K562 (cell line): ENCODE data around the gene IPPK. TPM values are rescaled to one million over a fixed set of nuclear protein-coding genes. Genes with fewer than 3 reads are reported as not detected.

Experiments
- ATAC-seq: fragments of 200-7000 bp; cut with Tn5 transposase; 3 replicates; pipeline ENCODE4 v1.9.1; 2020; ENCODE audit warnings: moderate library complexity
- BruUV-seq: library from RNA; stranded (reverse); fragments of 400-500 nt; replicated peaks from 2 replicates; lab custom pipeline; 2021; lab: Mats Ljungman, UMichigan
- CTCF ChIA-PET: fragments of 300-600 bp; formaldehyde crosslinking; extraction: SDS; loops from one replicate; lab custom pipeline; 2021; ENCODE audit warnings: low intra/inter-chr PET ratio; lab: Yijun Ruan, JAX
- POLR2A ChIA-PET: fragments of 300-600, 350-650 bp; sonication (Branson Sonifier 250); formaldehyde crosslinking; extraction: SDS; loops from one replicate; lab custom pipeline; 2021; ENCODE audit warnings: antibody characterized with exemption, inconsistent platforms; lab: Yijun Ruan, JAX
- DNase-seq, 4 experiments: peaks; one replicate each; pipeline versions ENCODE4 v3.0.0 to v3.0.0-alpha.2; 2011 to 2018; ENCODE audit warnings: low spot score in 3 of 4, mixed read lengths in 3 of 4; ENCODE audit errors: extremely low read depth in 1 of 4
- FAIRE-seq: peaks from 2 replicates; lab custom pipeline; 2011; peaks lifted over from hg19 to GRCh38; lab: Jason Lieb, UNC
- H2AFZ ChIP-seq: 2 replicates; pipeline ENCODE4 v1.6.0; 2011; ENCODE audit warnings: low read depth, low read length, control low read depth, inconsistent platforms
- H3K27ac ChIP-seq: fragments of 200-600 bp; 3 replicates; pipeline ENCODE4 v1.8.0; 2011; ENCODE audit warnings: low read depth, mild to moderate bottlenecking, control low read depth, inconsistent platforms, low read length, moderate library complexity, mixed read lengths; ENCODE audit errors: extremely low read depth
- H3K27me3 ChIP-seq, 2 experiments: fragments of 300-600 bp in 1 of 2; 2 replicates in 1 of 2; 3 replicates in 1 of 2; pipeline versions ENCODE4 v1.6.0 to v1.8.0; 2011; ENCODE audit warnings: inconsistent platforms in 2 of 2, low read length in 2 of 2, mild to moderate bottlenecking in 1 of 2, mixed read lengths in 1 of 2, moderate library complexity in 1 of 2; ENCODE audit not compliant: control insufficient read depth in 2 of 2, insufficient read depth in 2 of 2
- H3K36me3 ChIP-seq: fragments of 300-600 bp; 3 replicates; pipeline ENCODE4 v1.8.0; 2011; ENCODE audit warnings: mild to moderate bottlenecking, low read length, inconsistent platforms; ENCODE audit not compliant: control insufficient read depth, insufficient read depth
- H3K4me1 ChIP-seq, 2 experiments: fragments of 200-600 bp in 1 of 2; replicated peaks in 1 of 2; 2 replicates in 1 of 2; 3 replicates in 1 of 2; pipeline versions ENCODE4 v1.5.1 to v1.8.0; 2011; ENCODE audit warnings: inconsistent platforms in 2 of 2, low read length in 2 of 2, mild to moderate bottlenecking in 1 of 2, mixed read lengths in 1 of 2, moderate library complexity in 1 of 2; ENCODE audit not compliant: control insufficient read depth in 2 of 2, insufficient read depth in 2 of 2
- H3K4me2 ChIP-seq: 2 replicates; pipeline ENCODE4 v1.6.1; 2011; ENCODE audit warnings: low read length, control low read depth, inconsistent platforms, mixed read lengths; ENCODE audit not compliant: insufficient read depth
- H3K4me3 ChIP-seq: fragments of 200-600 bp; sonication (generic), shearing (Covaris generic); 2 replicates; pipeline ENCODE4 v1.5.1; 2016; ENCODE audit warnings: control low read depth, inconsistent platforms
- H3K79me2 ChIP-seq: fragments of 200-600 bp; 3 replicates; pipeline ENCODE4 v1.8.0; 2011; ENCODE audit warnings: low read length, inconsistent platforms; ENCODE audit not compliant: control insufficient read depth, insufficient read depth
- H3K9ac ChIP-seq, 2 experiments: 2 replicates each; pipeline versions ENCODE4 v1.6.0 to v1.6.1; 2011; ENCODE audit warnings: low read depth in 2 of 2, low read length in 2 of 2, control low read depth in 1 of 2, inconsistent platforms in 1 of 2, mild to moderate bottlenecking in 1 of 2, mixed read lengths in 1 of 2; ENCODE audit not compliant: insufficient read depth in 1 of 2
- H3K9me1 ChIP-seq: one replicate; pipeline ENCODE4 v1.6.0; 2011; ENCODE audit warnings: inconsistent platforms, mild to moderate bottlenecking, low read length, moderate library complexity; ENCODE audit not compliant: control insufficient read depth, insufficient read depth
- H3K9me3 ChIP-seq: replicated peaks from 2 replicates; pipeline ENCODE4 v1.5.1; 2011; ENCODE audit warnings: low read depth, low read length, inconsistent platforms; ENCODE audit not compliant: control insufficient read depth, insufficient read depth
- H4K20me1 ChIP-seq: replicated peaks from 2 replicates; pipeline ENCODE4 v1.6.1; 2011; ENCODE audit warnings: low read length, inconsistent platforms, mixed read lengths; ENCODE audit not compliant: control insufficient read depth, insufficient read depth
- BCOR ChIP-seq: fragments of 450-650 bp; IDR thresholded peaks from 2 replicates; pipeline ENCODE4 v1.6.1; 2016
- CTBP1 ChIP-seq: fragments of 450-650 bp; IDR thresholded peaks from 2 replicates; pipeline ENCODE4 v1.6.1; 2016; ENCODE audit warnings: borderline replicate concordance
- E2F4 ChIP-seq: sonication (generic); formaldehyde crosslinking; IDR thresholded peaks from 2 replicates; pipeline ENCODE4 v1.8.0; 2022; ENCODE audit warnings: mild to moderate bottlenecking, low read depth, missing genetic modification reagents
- EGR1 ChIP-seq: fragments of 450-650 bp; conservative IDR thresholded peaks from 2 replicates; pipeline ENCODE4 v1.6.1; 2017; ENCODE audit warnings: mild to moderate bottlenecking
- JUN ChIP-seq, 2 experiments: sonication (generic) in 1 of 2; formaldehyde crosslinking in 1 of 2; IDR thresholded peaks; 2 replicates each; pipeline versions ENCODE4 v1.6.1 to v1.8.0; 2012 to 2022; ENCODE audit warnings: borderline replicate concordance in 2 of 2, mild to moderate bottlenecking in 2 of 2, improper control_type of control experiment in 1 of 2, low read depth in 1 of 2, low read length in 1 of 2, missing genetic modification reagents in 1 of 2
- LCOR ChIP-seq: sonication (generic); formaldehyde crosslinking; IDR thresholded peaks from 2 replicates; pipeline ENCODE4 v1.8.0; 2022; ENCODE audit warnings: mild to moderate bottlenecking, missing genetic modification reagents
- SRSF3 ChIP-seq: fragments of 200-400 bp; formaldehyde crosslinking; IDR thresholded peaks from 2 replicates; pipeline ENCODE4 v1.6.1; 2016; ENCODE audit warnings: mild to moderate bottlenecking, low read length, moderate library complexity; ENCODE audit not compliant: insufficient read depth
- TCF7L2 ChIP-seq: fragments of 150-350 bp; IDR thresholded peaks from 2 replicates; pipeline ENCODE4 v1.6.1; 2016; ENCODE audit warnings: low read depth, mild to moderate bottlenecking, low read length, moderate library complexity
- ZNF282 ChIP-seq: sonication (generic); formaldehyde crosslinking; IDR thresholded peaks from 2 replicates; pipeline ENCODE4 v1.8.1; 2023; ENCODE audit warnings: missing genetic modification reagents
- ZNF395 ChIP-seq: fragments of 200-800 bp; sonication (Bioruptor generic); IDR thresholded peaks from 2 replicates; pipeline ENCODE4 v1.6.1; 2017; ENCODE audit warnings: missing genetic modification characterization, missing compliant biosample characterization
- WGBS: fragments of 100-300 bp; shearing (Covaris generic); methylation state at CpG from one replicate; pipeline ENCODE4 v1.1.6; 2016; ENCODE audit warnings: low coverage, mixed read lengths; ENCODE audit not compliant: insufficient coverage; ENCODE audit errors: missing lambda C conversion rate; 5-methylcytosine and 5-hydroxymethylcytosine counted together
- in situ Hi-C: fragments of 300-500 bp; cut with MboI; formaldehyde crosslinking; loops from 4 replicates; pipeline ENCODE4 v1.15.0; 2018; ENCODE audit warnings: inconsistent platforms, mixed read lengths
- intact Hi-C: fragments of 100-400 bp; cut with micrococcal nuclease; formaldehyde crosslinking; loops from 2 replicates; pipeline ENCODE4 v1.14.2; 2022
- polyA plus RNA-seq, 8 experiments: library from polyadenylated mRNA; depleted of rRNA in 4 of 8; stranded (reverse) in 5 of 8; unstranded in 3 of 8; fragments of >200 nt; fragmentation: Nextera tagmentation in 2 of 8; fragmentation: Illumina TruSeq in 1 of 8; extraction: Ambion mirVana in 2 of 8; extraction: Trizol in 1 of 8; gene quantifications; 2 replicates each; pipeline versions ENCODE4 v1.2.1 to v1.2.3, GENCODE V29; 2011 to 2014; ENCODE audit warnings: inconsistent platforms in 1 of 8, missing spikeins in 1 of 8
- total RNA-seq, 7 experiments: library from RNA; depleted of rRNA in 6 of 7; stranded (reverse); fragments of >200 nt in 6 of 7; fragmentation: Illumina TruSeq in 2 of 7; extraction: Trizol in 2 of 7; gene quantifications; 2 replicates each; pipeline versions ENCODE4 v1.2.1 to v1.2.3, GENCODE V29; 2011 to 2021; ENCODE audit warnings: low replicate concordance in 1 of 7

Gene IPPK
- total and polyA plus RNA-seq, 9 of the 15 experiments (the other 6 are each of a cell fraction or from before 2014, with no cell fraction given): 3.1 to 22.2 (median 11.2) TPM

GRCh38 chr9:92710368-92710767 is 40.4 kb upstream of the IPPK start:
- H3K27me3 ChIP-seq: no peaks in the 10 kb centered on the region
- TF ChIP-seq E2F4 (no peak), CTBP1 (no peak)
- TF ChIP-seq, all 486 proteins: peak for 0
- Histone ChIP-seq H3K79me2 (no peaks in the 10 kb centered on the region; the same call in 2 of the 3 replicates), H3K27ac (no peak overlapping the region), H3K4me3 (no peak overlapping the region), H3K4me2 (no peak overlapping the region), H2AFZ (no peak overlapping the region), H3K36me3 (peaks cover 49% of the 10 kb centered on the region; the same call in 2 of the 3 replicates), H3K9ac (no peak overlapping the region), H4K20me1 (0 out of 2 replicates have a peak, but pooled peaks cover under 1% of the 10 kb centered on the region), H3K4me1 (peaks cover 0 to 5% of the 10 kb centered on the region in 2 experiments; a peak in 2 of 5 replicates), H3K9me3 (no peaks in the 10 kb centered on the region), H3K9me1 (no peaks in the 10 kb centered on the region)
- POLR2A ChIA-PET: no interaction called here
- FAIRE-seq: no peak
- CTCF ChIA-PET: no interaction called here
- BruUV-seq: no TSS peak
- no peak for ATAC-seq
- WGBS: 72% methylated on average over 3 of the region's 3 CpGs
- in situ Hi-C loops: loop anchor here (10.0 kb wide), 1 partner anchor 74 kb away; no protein-coding TSS in a partner anchor
- DNase-seq: peak in 1 of 4 experiments; percentile 4
- intact Hi-C loops: no loop called here

GRCh38 chr9:92709954-92710353 is 40.0 kb upstream of the IPPK start:
- ATAC-seq (no peak), DNase-seq (no peak), FAIRE-seq (no peak)
- no TSS peak for BruUV-seq
- CTCF ChIA-PET: no interaction called here
- Histone ChIP-seq H3K27me3 (no peaks in the 10 kb centered on the region), H3K9me1 (no peaks in the 10 kb centered on the region), H3K9ac (no peak overlapping the region), H3K79me2 (no peaks in the 10 kb centered on the region; the same call in 2 of the 3 replicates), H3K9me3 (no peaks in the 10 kb centered on the region), H3K36me3 (peaks cover 45% of the 10 kb centered on the region; the same call in 2 of the 3 replicates), H3K27ac (no peak overlapping the region), H3K4me1 (peaks cover 0 to 1% of the 10 kb centered on the region in 2 experiments; a peak in 2 of 5 replicates), H3K4me2 (no peak overlapping the region), H4K20me1 (no peaks in the 10 kb centered on the region), H3K4me3 (no peak overlapping the region), H2AFZ (no peak overlapping the region)
- WGBS: 80% methylated on average over 3 of the region's 3 CpGs
- POLR2A ChIA-PET: interaction anchor here (0.9 kb wide), 1 partner anchor 21 kb away, joined by 4 read pairs; no protein-coding TSS in a partner anchor
- intact Hi-C loops (loop anchor here (5.0 kb wide), 2 partner anchors 63 to 578 kb away; no protein-coding TSS in a partner anchor), in situ Hi-C loops (loop anchor here (10.0 kb wide), 1 partner anchor 75 kb away; no protein-coding TSS in a partner anchor)
- TF ChIP-seq TCF7L2: no peak
- no peak for TF ChIP-seq BCOR
- no peak for TF ChIP-seq JUN (IDR thresholded peaks at IDR 0.05; ENCODE audit: borderline replicate concordance, low read depth, low read length)
- TF ChIP-seq JUN (CRISPR knock-in tag; IDR thresholded peaks at IDR 0.05; ENCODE audit: borderline replicate concordance): no peak
- TF ChIP-seq LCOR (CRISPR knock-in tag): no peak
- no peak for TF ChIP-seq EGR1
- no peak for TF ChIP-seq SRSF3
- no peak for TF ChIP-seq ZNF395 (CRISPR knock-in tag)
- TF ChIP-seq ZNF282 (CRISPR knock-in tag): no peak
